GM18858 (cell line): ENCODE results near the gene HSPA9.
"Not testable (repeated sequence)": the region's sequence is repeated elsewhere in the genome, so short reads cannot be mapped to it uniquely, and the experiment has no call there.

Experiments used
- ATAC-seq: cut with Tn5 transposase; IDR thresholded peaks from one replicate; pipeline ENCODE4 v1.9.1; 2021; ENCODE audit not compliant: unreplicated experiment

The HSPA9 gene

GRCh38 chr5:138536215-138536614, 39.0 kb downstream of the HSPA9 start:
- no peak for ATAC-seq

- ATAC-seq, result no peak
Measured at GRCh38 chr5:138533973-138534941, 40.9 kb downstream of the HSPA9 start.

- no peak for ATAC-seq
Measured at GRCh38 chr5:138529812-138530211, 45.4 kb downstream of the HSPA9 start.

GRCh38 chr5:138528744-138529469, 46.3 kb downstream of the HSPA9 start:
- ATAC-seq, result no peak

- ATAC-seq, result no peak
Measured at GRCh38 chr5:138528208-138528607, 47.0 kb downstream of the HSPA9 start.

- ATAC-seq, result no peak
Measured at GRCh38 chr5:138527170-138527569, 48.0 kb downstream of the HSPA9 start.

- no peak for ATAC-seq
Measured at GRCh38 chr5:138523406-138523805, 51.8 kb downstream of the HSPA9 start.

- no peak for ATAC-seq
Measured at GRCh38 chr5:138520971-138521370, 54.2 kb downstream of the HSPA9 start.

- no peak for ATAC-seq
Measured at GRCh38 chr5:138517437-138517836, 57.8 kb downstream of the HSPA9 start.

GRCh38 chr5:138515556-138516245, 59.5 kb downstream of the HSPA9 start:
- ATAC-seq, result no peak

GRCh38 chr5:138514021-138514420, 61.2 kb downstream of the HSPA9 start:
- no peak for ATAC-seq

- no peak for ATAC-seq
Measured at GRCh38 chr5:138508958-138509357, 66.2 kb downstream of the HSPA9 start.

- ATAC-seq, result not testable (repeated sequence)
Measured at GRCh38 chr5:138507485-138507884, 67.7 kb downstream of the HSPA9 start.

- ATAC-seq, result no peak
Measured at GRCh38 chr5:138506370-138507306, 68.6 kb downstream of the HSPA9 start.

- no peak for ATAC-seq
Measured at GRCh38 chr5:138504799-138505198, 70.4 kb downstream of the HSPA9 start.
